ENCODE data around the gene OR4D11. TPM values are rescaled to one million over a fixed set of nuclear protein-coding genes. Genes with fewer than 3 reads are reported as not detected.

The OR4D11 gene
- total RNA-seq, 1 experiment from 2014 or later, result not detected

- intact Hi-C loops (cut with micrococcal nuclease), result no loop called here
- Histone ChIP-seq H3K36me3 (ENCODE audit: control insufficient read depth in 1 of 2, insufficient read depth in 2 of 2, low read length in 2 of 2) (no peaks in the 10 kb centered on the region), H3K27ac (ENCODE audit: low read depth, low read length) (peak overlapping the region; percentile 76), H3K9me2 (ENCODE audit: insufficient read depth) (no peaks in the 10 kb centered on the region), H3K9me3 (ENCODE audit: control insufficient read depth in 1 of 2, insufficient read depth in 1 of 2, low read depth in 1 of 2, low read length in 2 of 2) (no peaks in the 10 kb centered on the region), H3K4me1 (ENCODE audit: control insufficient read depth in 1 of 2, insufficient read depth in 2 of 2, low read length in 2 of 2) (peaks cover 43 to 60% of the 10 kb centered on the region in 2 experiments), H3K4me2 (ENCODE audit: low read length) (peak overlapping the region; percentile 76), H3K79me2 (ENCODE audit: insufficient read depth, low read length) (no peaks in the 10 kb centered on the region), H3K4me3 (replicated peaks in 1 of 2; ENCODE audit: low read depth in 1 of 2, low read length in 2 of 2) (peak overlapping the region; percentile 36 to 48), H4K20me1 (ENCODE audit: insufficient read depth) (no peaks in the 10 kb centered on the region), H2AFZ (ENCODE audit: low read depth, low read length, poor library complexity, severe bottlenecking) (peak overlapping the region; percentile 44), H3K27me3 (ENCODE audit: insufficient read depth, low read length) (no peaks in the 10 kb centered on the region), H3K9ac (ENCODE audit: low read length) (peak overlapping the region; percentile 61)
- DNase-seq (ENCODE audit: low read depth, low spot score) (no peak), ATAC-seq (peak; percentile 27)
- POLR2A ChIA-PET, result no interaction called here
- TSS peak; percentile 96 for BruUV-seq (replicated peaks)
- CTCF ChIA-PET, result no interaction called here
- RAD21 ChIA-PET (ENCODE audit: low non-redundant PET in 1 of 2, low total read pairs in 2 of 2, uncharacterized antibody in 2 of 2, unreplicated experiment in 2 of 2), result no interaction called here
- TF ChIP-seq ZNF274 (IDR thresholded peaks at IDR 0.05; ENCODE audit: low read depth, low read length) (no peak), CBX3 (IDR thresholded peaks at IDR 0.05; ENCODE audit: low read depth) (no peak), SIN3A (IDR thresholded peaks at IDR 0.05; ENCODE audit: low read depth) (no peak), JUND (IDR thresholded peaks at IDR 0.05) (no peak), EZH2phosphoT487 (IDR thresholded peaks at IDR 0.05; ENCODE audit: borderline replicate concordance) (no peak), ZBTB33 (IDR thresholded peaks at IDR 0.05; ENCODE audit: extremely low read depth, insufficient replicate concordance, low read length) (no peak), TCF7L2 (IDR thresholded peaks at IDR 0.05; ENCODE audit: borderline replicate concordance, extremely low read depth, insufficient read depth, insufficient read length) (no peak), POLR2AphosphoS5 (IDR thresholded peaks at IDR 0.05; ENCODE audit: low read depth, low read length) (no peak), CTCF (IDR thresholded peaks at IDR 0.05 in 2 of 3, conservative IDR thresholded peaks at IDR 0.05 in 1 of 3; ENCODE audit: borderline replicate concordance in 1 of 3, insufficient read depth in 1 of 3, low read depth in 2 of 3, low read length in 2 of 3) (no peak), SRF (IDR thresholded peaks at IDR 0.05; ENCODE audit: low read depth) (no peak), POLR2A (IDR thresholded peaks at IDR 0.05; ENCODE audit: borderline replicate concordance, extremely low read depth, insufficient read depth, insufficient read length) (no peak), ELF1 (IDR thresholded peaks at IDR 0.05; ENCODE audit: borderline replicate concordance, low read depth) (no peak), SP1 (IDR thresholded peaks at IDR 0.05; ENCODE audit: low read depth) (no peak)
- TF ChIP-seq, protein P1, sequence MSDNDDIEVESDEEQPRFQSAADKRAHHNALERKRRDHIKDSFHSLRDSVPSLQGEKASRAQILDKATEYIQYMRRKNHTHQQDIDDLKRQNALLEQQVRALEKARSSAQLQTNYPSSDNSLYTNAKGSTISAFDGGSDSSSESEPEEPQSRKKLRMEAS (IDR thresholded peaks at IDR 0.05), result no peak
These were observed 41.4 kb downstream of the OR4D11 start for GRCh38 chr11:59544869-59545178.
